Gastrocnemius medialis (tissue), 4 donors: ENCODE results near the gene CLEC4A.

Source experiments
- POLR2A ChIP-seq, 2 donors: fragments of 450-650 bp; IDR thresholded peaks; one replicate each; pipeline ENCODE4 v1.6.1; 2017; ENCODE audit warnings: antibody characterized with exemption in 2 of 2, mild to moderate bottlenecking in 2 of 2, moderate library complexity in 2 of 2
- TF ChIP-seq, protein P1 (sequence below), 5 experiments: fragments of 450-650 bp in 3 of 5; fragments of 200-600 bp in 2 of 5; sonication (generic) in 2 of 5; IDR thresholded peaks in 4 of 5; conservative IDR thresholded peaks in 1 of 5; 1 replicate in 4 of 5; 2 replicates in 1 of 5; pipeline ENCODE4 v1.5.1; 2016 to 2019; ENCODE audit warnings: antibody characterized with exemption in 5 of 5, mild to moderate bottlenecking in 3 of 5, moderate library complexity in 3 of 5

DNA sequence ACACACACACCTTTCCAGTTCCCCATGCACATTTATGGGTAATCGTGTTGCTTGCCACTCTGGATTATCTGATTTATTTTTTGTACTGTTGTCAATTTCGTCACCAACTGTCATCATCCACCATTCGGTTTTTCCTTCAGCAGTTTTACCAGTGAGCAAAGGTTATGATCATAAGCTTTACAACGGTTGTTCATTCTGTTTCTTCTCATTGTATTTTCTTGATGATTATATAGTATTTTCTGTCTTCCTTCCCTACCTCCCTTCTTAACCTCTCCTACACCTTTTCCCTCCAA is 40.7 kb upstream of the CLEC4A start:
- TF ChIP-seq, protein P1, sequence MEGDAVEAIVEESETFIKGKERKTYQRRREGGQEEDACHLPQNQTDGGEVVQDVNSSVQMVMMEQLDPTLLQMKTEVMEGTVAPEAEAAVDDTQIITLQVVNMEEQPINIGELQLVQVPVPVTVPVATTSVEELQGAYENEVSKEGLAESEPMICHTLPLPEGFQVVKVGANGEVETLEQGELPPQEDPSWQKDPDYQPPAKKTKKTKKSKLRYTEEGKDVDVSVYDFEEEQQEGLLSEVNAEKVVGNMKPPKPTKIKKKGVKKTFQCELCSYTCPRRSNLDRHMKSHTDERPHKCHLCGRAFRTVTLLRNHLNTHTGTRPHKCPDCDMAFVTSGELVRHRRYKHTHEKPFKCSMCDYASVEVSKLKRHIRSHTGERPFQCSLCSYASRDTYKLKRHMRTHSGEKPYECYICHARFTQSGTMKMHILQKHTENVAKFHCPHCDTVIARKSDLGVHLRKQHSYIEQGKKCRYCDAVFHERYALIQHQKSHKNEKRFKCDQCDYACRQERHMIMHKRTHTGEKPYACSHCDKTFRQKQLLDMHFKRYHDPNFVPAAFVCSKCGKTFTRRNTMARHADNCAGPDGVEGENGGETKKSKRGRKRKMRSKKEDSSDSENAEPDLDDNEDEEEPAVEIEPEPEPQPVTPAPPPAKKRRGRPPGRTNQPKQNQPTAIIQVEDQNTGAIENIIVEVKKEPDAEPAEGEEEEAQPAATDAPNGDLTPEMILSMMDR (IDR thresholded peaks at IDR 0.05 in 4 of 5, conservative IDR thresholded peaks at IDR 0.05 in 1 of 5) = no peak
- no peak for TF ChIP-seq POLR2A (IDR thresholded peaks at IDR 0.05)
